T-helper 1 cell treated with Interleukin-12 subunit alpha and Interleukin-12 subunit beta and Interleukin-4 antibody, amounts not matched to agents 30 μg/mL and 1 μg/mL, for 36 hours (primary cell): ENCODE results near the gene GRIK4.

Source experiments
- H3K27ac Mint-ChIP-seq: one replicate; pipeline ENCODE4 v1.8.0; 2021; ENCODE audit warnings: mild to moderate bottlenecking, mixed read lengths
- H3K27me3 Mint-ChIP-seq: one replicate; pipeline ENCODE4 v1.8.0; 2021; ENCODE audit warnings: low read depth, mixed read lengths
- H3K36me3 Mint-ChIP-seq: one replicate; pipeline ENCODE4 v1.8.0; 2021; ENCODE audit warnings: low read depth, mixed read lengths
- H3K4me1 Mint-ChIP-seq: one replicate; pipeline ENCODE4 v1.8.0; 2021; ENCODE audit warnings: low read depth, mixed read lengths
- H3K4me3 Mint-ChIP-seq: one replicate; pipeline ENCODE4 v1.8.0; 2021; ENCODE audit warnings: mild to moderate bottlenecking, moderate library complexity, mixed read lengths
- H3K9me3 Mint-ChIP-seq: one replicate; pipeline ENCODE4 v1.8.0; 2021; ENCODE audit warnings: mixed read lengths

GRIK4 gene

DNA sequence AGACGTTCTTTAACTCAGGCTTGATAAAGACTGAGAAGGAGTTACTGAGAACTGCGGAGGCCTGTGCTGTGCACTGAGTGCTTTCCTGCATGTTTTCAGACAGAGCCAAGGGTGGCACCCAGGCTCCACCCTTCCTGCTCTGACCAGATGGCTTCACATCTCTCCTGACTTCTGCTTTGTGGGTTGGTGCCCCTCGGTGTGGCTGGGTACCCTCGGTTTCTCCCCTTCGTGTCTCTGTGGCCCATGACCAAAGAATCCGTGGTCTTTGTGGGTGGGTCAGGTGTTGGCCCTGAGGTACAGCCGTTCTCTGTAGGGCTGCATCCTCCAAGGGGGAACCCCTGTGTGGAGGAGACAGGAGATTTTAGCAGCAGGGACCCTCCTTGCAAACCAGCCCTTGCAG, 34.3 kb downstream of the GRIK4 start:
- Mint-ChIP-seq H3K36me3 (no peaks in the 10 kb centered on the region), H3K4me3 (no peak overlapping the region), H3K27me3 (peaks cover 14% of the 10 kb centered on the region), H3K27ac (no peak overlapping the region), H3K4me1 (peaks cover 5% of the 10 kb centered on the region), H3K9me3 (no peaks in the 10 kb centered on the region)

DNA sequence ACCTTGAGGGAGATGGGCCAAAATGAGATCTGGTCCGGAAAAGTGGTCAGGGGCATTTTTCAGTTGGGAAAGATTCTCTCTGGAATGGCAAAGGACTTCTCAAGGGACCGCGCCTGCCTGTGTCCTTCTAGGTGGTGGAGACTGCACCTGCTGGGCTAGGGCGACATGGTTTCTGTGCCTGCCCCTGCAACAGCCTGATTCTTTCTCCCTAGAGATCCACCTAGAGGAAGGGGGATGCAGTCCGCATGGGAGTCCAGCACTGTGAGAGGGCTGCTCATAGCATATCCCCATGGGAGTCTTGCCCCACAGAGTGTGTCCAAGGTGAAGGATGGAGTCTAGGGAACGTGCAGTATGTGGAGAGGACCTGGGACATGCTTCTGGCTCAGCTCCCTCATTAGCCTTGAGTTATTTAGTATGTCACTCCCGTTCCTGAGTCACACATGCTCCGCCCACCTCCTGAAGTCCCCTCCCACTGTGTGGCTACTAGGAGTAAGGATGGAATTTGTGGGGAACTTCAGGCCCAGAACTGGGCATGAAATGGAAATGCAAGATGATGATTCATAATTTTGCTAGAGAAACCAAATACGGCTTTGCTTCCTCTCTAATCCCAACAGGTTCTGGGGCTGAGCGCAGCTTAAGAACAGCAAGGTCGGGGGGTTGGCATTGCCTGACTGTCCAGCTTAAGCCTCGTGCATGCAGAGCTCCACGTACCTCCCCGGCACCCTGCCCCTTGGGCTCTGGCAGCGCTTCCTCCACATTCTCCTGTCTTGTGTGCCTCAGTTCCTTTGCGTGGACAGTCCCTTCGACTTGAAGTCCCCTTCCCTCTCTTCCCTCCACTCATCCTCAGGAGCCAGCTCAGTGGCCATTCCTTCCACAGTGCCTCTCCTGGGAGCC, 35.0 kb downstream of the GRIK4 start:
- Mint-ChIP-seq H3K4me1 (peaks cover 5% of the 10 kb centered on the region), H3K27me3 (peaks cover 14% of the 10 kb centered on the region), H3K27ac (no peak overlapping the region), H3K9me3 (no peaks in the 10 kb centered on the region), H3K36me3 (no peaks in the 10 kb centered on the region), H3K4me3 (no peak overlapping the region)

DNA sequence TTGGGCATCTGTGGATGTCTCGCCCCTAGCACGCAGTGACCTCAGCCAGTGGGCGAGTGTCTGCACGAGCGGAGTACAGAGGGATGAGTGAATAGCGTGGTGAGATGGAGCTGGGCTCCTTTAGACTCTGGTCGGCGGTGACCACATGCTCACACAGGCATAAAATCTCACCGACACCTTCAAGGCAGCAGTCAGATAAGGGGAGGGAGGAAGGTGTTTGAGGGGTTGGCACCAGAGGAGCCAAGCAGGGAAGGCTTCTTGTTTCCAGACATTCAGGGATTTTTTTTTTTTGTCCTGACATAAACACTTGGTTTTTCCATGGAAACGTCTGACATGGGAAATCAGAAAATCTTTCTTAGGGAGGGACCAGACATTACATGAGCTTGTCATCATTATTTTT, 35.8 kb downstream of the GRIK4 start:
- Mint-ChIP-seq H3K27me3 (peaks cover 13% of the 10 kb centered on the region), H3K36me3 (no peaks in the 10 kb centered on the region), H3K27ac (no peak overlapping the region), H3K9me3 (no peaks in the 10 kb centered on the region), H3K4me1 (peaks cover 7% of the 10 kb centered on the region), H3K4me3 (no peak overlapping the region)

DNA sequence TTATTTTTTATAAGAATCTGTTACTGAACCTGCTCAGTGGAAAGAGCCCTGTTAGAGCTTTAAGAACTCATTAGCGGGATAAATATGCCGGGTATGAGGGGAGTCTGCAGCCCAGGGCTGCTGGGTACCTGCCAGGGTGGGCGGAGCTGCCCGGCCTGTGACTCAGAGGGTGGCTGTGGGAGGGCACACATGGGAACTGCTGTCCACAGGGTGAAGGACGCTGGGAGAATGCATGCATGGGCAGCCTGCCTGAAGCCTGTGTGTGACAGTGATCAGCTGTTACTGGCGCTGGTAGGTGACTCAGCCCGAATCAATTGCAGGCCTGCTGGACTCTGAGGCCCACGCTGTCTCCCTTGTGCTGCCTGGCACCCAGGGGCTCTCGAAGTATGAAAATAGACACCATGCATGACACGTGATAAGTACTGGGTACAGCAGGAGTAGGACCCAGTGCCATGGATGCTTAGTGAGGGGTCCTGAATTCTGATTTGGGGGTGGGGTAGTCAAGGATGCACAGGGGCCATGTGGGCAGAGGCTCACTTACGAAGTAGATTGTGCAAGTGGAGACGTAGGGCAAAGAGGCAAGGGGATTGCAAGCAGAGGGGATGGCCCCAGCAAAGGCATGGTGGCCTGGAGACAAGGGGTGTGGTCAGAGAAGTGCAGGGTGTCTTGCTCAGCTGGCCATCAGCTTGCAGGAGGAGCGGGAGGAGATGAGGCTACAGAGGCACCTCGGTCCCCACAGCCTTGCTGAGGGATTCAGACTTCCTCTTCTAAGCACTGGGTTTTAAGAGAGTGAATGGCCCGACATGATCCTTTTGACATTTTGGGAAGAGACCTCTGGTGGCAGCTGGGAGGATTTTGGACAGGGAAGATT, 36.5 kb downstream of the GRIK4 start:
- Mint-ChIP-seq H3K4me1 (peaks cover 8% of the 10 kb centered on the region), H3K27me3 (peaks cover 10% of the 10 kb centered on the region), H3K4me3 (no peak overlapping the region), H3K9me3 (no peaks in the 10 kb centered on the region), H3K27ac (no peak overlapping the region), H3K36me3 (no peaks in the 10 kb centered on the region)

DNA sequence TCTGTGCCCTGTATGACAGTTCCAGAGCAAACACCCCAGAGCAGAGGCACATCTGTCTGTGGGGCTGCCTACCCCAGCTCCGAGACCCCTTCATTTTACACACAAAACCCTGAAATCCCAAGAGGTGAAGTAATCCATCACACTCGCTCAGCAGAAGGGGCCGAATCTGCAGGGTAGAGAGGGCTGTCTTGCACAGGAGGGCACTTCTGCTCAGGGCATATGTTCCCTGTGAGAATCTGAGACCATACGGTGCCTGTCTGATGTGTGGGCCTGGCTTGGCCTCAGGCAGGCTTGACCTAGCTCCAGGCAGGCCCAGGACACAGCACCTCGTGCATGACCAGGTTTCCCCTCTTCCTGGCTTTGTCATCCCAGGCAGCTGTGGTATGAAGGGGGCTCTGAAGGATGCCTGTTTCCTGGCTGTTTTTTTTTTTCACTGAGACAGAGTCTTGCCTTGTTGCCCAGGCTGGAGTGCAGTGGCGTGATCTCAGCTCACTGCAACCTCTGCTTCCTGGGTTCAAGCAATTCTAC, 37.2 kb downstream of the GRIK4 start:
- H3K4me3 Mint-ChIP-seq, result no peak overlapping the region
- peaks cover 11% of the 10 kb centered on the region for H3K27me3 Mint-ChIP-seq
- no peak overlapping the region for H3K27ac Mint-ChIP-seq
- peaks cover 8% of the 10 kb centered on the region for H3K4me1 Mint-ChIP-seq
- H3K9me3 Mint-ChIP-seq, result no peaks in the 10 kb centered on the region
- H3K36me3 Mint-ChIP-seq, result no peaks in the 10 kb centered on the region

DNA sequence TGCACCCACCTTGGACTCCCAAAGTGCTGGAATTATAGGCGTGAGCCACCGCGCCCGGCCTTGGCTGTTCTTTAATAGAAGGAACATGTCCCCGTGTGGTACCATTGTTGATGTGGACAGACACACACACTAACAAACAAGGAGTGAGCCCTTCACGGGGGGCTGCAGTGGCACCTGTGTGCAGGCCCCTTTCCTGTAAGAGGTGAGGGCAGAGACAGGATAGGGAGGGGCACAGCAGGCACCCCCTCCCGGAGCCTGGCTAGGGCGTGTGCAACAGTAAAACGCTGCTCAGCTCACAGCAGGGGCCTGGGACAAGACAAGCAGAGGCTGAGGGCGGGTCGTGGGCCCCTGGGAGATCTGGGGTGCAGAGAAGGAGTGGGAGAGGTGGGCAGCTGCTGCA, 37.8 kb downstream of the GRIK4 start:
- H3K27me3 Mint-ChIP-seq, result peaks cover 9% of the 10 kb centered on the region
- H3K4me1 Mint-ChIP-seq, result peaks cover 8% of the 10 kb centered on the region
- no peak overlapping the region for H3K27ac Mint-ChIP-seq
- H3K4me3 Mint-ChIP-seq, result no peak overlapping the region
- no peaks in the 10 kb centered on the region for H3K36me3 Mint-ChIP-seq
- no peaks in the 10 kb centered on the region for H3K9me3 Mint-ChIP-seq

DNA sequence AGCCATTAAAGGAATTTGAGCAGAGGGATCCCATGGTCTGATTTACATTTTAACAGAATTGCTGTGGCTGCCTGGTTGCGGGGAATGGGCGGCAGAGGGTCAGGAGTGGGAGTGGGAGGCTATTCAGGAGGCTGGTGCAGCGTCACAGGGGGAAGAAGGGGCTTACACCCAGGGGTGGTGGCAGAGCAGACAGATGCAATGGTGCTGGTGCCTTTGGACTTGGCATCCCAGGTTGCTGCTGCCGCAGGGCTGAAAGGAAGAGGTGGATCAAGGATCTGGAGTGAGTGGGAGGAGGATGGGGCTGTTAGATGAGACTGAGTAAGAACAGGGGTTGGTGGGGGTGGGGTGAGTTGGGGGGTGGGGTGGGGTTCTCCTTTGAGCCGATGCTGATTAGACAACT, 38.5 kb downstream of the GRIK4 start:
- Mint-ChIP-seq H3K27ac (no peak overlapping the region), H3K4me3 (no peak overlapping the region), H3K27me3 (peaks cover 9% of the 10 kb centered on the region), H3K36me3 (no peaks in the 10 kb centered on the region), H3K4me1 (peaks cover 8% of the 10 kb centered on the region), H3K9me3 (no peaks in the 10 kb centered on the region)

DNA sequence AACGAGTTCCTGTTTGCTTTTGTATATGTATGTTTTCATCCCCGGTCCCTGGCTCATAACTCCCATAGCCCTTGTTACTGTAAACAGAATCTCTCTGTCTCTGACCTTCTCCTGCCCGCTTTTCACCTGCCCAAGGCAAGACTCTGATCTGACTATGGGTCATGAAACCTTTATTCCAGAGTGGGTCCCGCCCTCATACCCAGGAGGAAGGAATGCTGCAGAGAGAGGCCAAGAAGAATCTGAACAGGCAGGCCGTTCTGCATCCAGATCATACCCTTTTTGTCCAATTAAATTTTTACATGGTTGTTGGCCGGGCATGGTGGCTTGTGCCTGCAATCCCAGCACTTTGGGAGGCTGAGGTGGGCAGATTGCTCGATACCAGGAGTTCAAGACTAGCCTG, 39.6 kb downstream of the GRIK4 start:
- no peaks in the 10 kb centered on the region for H3K36me3 Mint-ChIP-seq
- H3K27ac Mint-ChIP-seq, result no peak overlapping the region
- H3K4me3 Mint-ChIP-seq, result no peak overlapping the region
- peaks cover 4% of the 10 kb centered on the region for H3K4me1 Mint-ChIP-seq
- H3K9me3 Mint-ChIP-seq, result no peaks in the 10 kb centered on the region
- H3K27me3 Mint-ChIP-seq, result peaks cover 9% of the 10 kb centered on the region

DNA sequence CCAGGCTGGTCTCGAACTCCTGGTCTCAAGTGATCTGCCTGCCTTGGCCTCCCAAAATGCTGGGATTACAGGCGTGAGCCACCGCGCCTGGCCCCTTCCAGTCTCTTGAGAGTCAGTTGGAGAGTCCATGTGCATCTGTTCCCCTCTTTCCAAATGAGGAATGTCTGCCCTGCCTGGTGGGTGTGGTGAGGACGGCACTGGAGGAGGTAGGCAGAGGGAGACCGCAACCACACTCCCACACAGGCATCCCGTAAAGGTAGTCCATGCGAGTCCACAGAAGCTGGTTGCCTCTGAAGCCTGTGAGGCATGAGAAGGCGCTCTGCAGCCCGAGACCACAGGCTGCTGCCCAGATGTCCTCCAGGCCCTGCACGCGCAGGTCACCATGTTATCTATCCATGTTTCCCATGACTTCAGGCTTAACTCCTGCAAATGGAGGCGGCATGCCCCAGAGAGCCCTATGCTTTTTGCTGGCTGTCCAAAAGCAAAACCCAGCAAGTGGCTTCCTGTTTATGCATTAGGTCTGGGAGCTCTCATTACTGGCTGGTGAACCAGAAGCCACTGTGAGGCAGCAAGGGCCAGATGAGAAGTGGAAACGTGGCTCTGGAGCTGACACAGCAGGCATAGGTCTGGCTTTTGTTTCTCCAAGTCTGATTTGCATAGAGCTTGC, 43.4 kb downstream of the GRIK4 start:
- Mint-ChIP-seq H3K9me3 (no peaks in the 10 kb centered on the region), H3K4me3 (no peak overlapping the region), H3K36me3 (no peaks in the 10 kb centered on the region), H3K27me3 (peaks cover 10% of the 10 kb centered on the region), H3K27ac (no peak overlapping the region), H3K4me1 (peaks cover 4% of the 10 kb centered on the region)

DNA sequence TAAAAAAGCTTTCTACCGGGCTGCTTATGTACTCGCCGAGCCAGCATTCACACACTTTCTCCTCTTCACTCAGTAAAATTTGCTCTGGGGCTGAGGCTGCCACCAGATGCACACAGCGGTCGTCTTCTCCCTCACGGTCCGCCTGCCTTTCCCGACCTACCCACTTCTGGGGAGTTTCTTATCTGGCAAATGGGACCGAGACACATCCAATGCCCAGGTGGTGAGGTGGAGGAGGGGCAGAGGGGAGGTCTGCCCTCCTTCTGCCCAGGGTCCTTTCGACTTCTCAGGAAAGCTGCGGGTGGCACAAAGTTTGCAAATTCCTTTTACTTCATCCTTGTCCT, 43.9 kb downstream of the GRIK4 start:
- no peak overlapping the region for H3K4me3 Mint-ChIP-seq

DNA sequence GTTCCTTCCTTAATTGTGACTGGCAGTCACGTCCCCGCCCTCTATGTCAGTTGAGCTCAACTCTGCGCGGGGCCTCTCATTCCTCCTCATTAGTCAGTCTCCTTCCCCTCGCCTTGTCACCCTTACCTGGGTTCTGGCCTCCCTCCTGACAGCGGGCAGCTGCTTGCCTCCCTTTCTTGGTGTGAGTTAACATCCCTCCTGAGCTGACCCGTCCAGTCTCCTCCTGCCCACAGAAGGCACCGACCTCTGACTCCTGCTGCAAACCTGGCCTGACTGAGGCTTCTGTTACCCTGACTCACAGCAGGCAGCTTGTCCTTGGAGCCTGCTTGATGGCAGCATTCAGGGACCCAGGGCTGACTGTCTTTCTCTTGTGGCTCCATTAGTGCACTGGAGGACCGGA, 45.2 kb downstream of the GRIK4 start:
- Mint-ChIP-seq H3K9me3 (no peaks in the 10 kb centered on the region), H3K27me3 (peaks cover 15% of the 10 kb centered on the region), H3K27ac (no peak overlapping the region), H3K4me3 (no peak overlapping the region), H3K4me1 (peaks cover 4% of the 10 kb centered on the region), H3K36me3 (no peaks in the 10 kb centered on the region)

More for the DNA sequence above, 43.9 kb downstream of the GRIK4 start:
- Mint-ChIP-seq H3K27me3 (peaks cover 14% of the 10 kb centered on the region), H3K4me1 (peaks cover 4% of the 10 kb centered on the region), H3K9me3 (no peaks in the 10 kb centered on the region), H3K27ac (no peak overlapping the region), H3K36me3 (no peaks in the 10 kb centered on the region)

DNA sequence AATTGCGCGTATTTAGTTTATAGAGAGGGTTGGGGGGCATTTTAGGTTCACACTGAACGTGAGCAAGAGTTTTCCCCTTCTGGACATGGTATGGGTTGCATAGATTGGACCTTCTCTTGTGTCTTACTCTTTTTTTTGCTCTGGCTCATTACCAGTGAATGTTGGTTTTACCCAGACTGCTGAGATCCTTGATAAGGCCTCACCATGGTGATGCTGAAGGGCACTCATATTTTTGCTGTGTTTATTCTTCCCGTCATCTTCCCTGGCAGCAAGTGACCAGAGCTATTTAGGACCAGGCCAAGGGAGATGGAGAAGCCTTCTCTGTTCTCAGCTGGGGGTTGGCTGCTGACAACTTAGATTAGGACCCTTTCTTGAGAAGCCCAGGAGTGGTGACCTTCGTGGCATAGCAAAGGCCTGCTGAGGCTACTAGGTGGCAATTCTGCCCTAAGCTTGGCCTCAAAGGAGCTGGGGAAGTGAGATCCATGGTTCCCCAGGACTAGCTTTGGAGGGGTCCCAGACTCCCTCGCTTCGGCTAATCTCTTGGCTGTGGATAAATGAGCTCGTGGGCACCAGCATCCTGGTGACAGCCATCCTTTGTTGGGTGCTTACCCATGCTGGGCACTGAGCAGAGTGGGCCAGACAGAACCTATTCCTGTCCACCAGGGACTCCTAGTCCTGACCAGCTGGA, 47.3 kb downstream of the GRIK4 start:
- Mint-ChIP-seq H3K4me1 (no peaks in the 10 kb centered on the region), H3K9me3 (no peaks in the 10 kb centered on the region), H3K4me3 (no peak overlapping the region), H3K36me3 (no peaks in the 10 kb centered on the region), H3K27me3 (peaks cover 31% of the 10 kb centered on the region), H3K27ac (no peak overlapping the region)

DNA sequence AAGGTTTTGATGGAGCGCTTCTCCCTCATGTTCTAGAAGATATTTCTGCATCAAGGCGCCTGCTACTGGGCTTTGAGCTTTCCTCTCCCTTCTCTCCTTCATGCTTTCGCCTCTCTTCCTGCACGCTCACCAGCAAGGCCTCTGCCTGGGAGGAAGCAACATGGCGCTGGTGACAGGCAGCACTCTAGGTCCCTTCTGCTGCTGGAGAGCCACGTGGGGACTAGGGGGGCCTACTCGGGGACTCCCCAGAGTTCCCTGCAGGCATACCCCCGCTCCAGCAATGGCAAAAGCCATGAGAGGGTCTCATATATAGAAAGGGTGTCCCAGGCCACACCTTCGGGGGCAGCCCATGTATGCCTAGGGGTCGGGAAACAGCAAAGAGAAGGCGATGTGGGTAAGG, 49.7 kb downstream of the GRIK4 start:
- H3K4me1 Mint-ChIP-seq, result no peaks in the 10 kb centered on the region
- H3K36me3 Mint-ChIP-seq, result no peaks in the 10 kb centered on the region
- H3K27me3 Mint-ChIP-seq, result peaks cover 44% of the 10 kb centered on the region
- H3K27ac Mint-ChIP-seq, result no peak overlapping the region
- no peak overlapping the region for H3K4me3 Mint-ChIP-seq
- H3K9me3 Mint-ChIP-seq, result no peaks in the 10 kb centered on the region

DNA sequence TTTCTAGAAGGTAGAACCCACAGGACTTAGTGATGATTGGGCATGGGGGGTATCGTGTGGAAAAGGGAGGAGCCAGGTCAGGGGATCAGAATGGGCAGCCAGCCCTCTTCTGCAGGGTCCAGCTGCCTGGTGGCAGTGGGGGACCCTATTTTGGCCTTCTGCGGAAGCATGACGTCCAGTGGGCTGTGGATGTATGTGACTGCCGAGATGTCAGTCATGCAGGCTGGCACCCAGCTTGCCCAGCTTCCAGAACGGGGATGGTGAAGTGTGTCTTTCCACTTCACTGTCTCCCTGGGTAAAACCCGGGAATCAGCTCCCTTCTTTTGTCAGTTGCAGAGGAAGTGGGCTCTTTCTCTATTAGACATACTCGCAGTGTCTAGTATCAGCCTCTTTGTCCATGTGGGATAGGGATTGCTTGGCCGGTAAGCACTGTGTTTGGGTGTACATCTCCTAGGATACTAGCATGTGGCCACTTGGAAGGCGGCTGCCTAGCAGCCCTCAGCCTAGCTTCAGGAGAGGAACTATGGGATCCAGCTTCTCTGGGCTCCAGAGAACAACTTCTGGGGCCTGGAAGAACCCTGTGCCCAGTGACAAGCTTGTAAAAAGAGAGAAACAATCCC, 51.4 kb downstream of the GRIK4 start:
- peaks cover 46% of the 10 kb centered on the region for H3K27me3 Mint-ChIP-seq
- H3K27ac Mint-ChIP-seq, result no peak overlapping the region

More for the DNA sequence above, 51.4 kb downstream of the GRIK4 start:
- Mint-ChIP-seq H3K4me1 (no peaks in the 10 kb centered on the region), H3K4me3 (no peak overlapping the region), H3K9me3 (no peaks in the 10 kb centered on the region), H3K36me3 (no peaks in the 10 kb centered on the region)
